NCI-H146 (cell line): ENCODE results near the gene LHPP.

Experiments used
- DNase-seq: peaks from one replicate; lab custom pipeline; 2025; lab: John Stamatoyannopoulos, UW

LHPP gene

GRCh38 chr10:124625831-124626238, 164.2 kb downstream of the LHPP start:
- DNase-seq: no peak

GRCh38 chr10:124626759-124627380, 165.2 kb downstream of the LHPP start:
- DNase-seq: peak; percentile 88

GRCh38 chr10:124627866-124628675, 166.4 kb downstream of the LHPP start:
- DNase-seq: no peak

- DNase-seq: no peak
Measured at GRCh38 chr10:124628676-124629021, 167.0 kb downstream of the LHPP start.

- DNase-seq: no peak
Measured at GRCh38 chr10:124629415-124629814, 167.8 kb downstream of the LHPP start.

GRCh38 chr10:124629842-124630241, 168.2 kb downstream of the LHPP start:
- DNase-seq: no peak

- no peak for DNase-seq
Measured at GRCh38 chr10:124630551-124630950, 168.9 kb downstream of the LHPP start.

GRCh38 chr10:124632064-124632531, 170.5 kb downstream of the LHPP start:
- peak; percentile 74 for DNase-seq

- DNase-seq: no peak
Measured at GRCh38 chr10:124632566-124632965, 170.9 kb downstream of the LHPP start.

GRCh38 chr10:124636271-124636995, 174.8 kb downstream of the LHPP start:
- peak; percentile 27 for DNase-seq

- DNase-seq: no peak
Measured at GRCh38 chr10:124637091-124637700, 175.6 kb downstream of the LHPP start.

GRCh38 chr10:124637746-124638145, 176.1 kb downstream of the LHPP start:
- no peak for DNase-seq

- DNase-seq: no peak
Measured at GRCh38 chr10:124639206-124639605, 177.6 kb downstream of the LHPP start.

- no peak for DNase-seq
Measured at GRCh38 chr10:124639646-124640045, 178.0 kb downstream of the LHPP start.

GRCh38 chr10:124640056-124640455, 178.4 kb downstream of the LHPP start:
- DNase-seq: no peak

- DNase-seq: no peak
Measured at GRCh38 chr10:124640538-124641231, 179.1 kb downstream of the LHPP start.

GRCh38 chr10:124641282-124642087, 179.9 kb downstream of the LHPP start:
- no peak for DNase-seq

GRCh38 chr10:124642088-124642710, 180.6 kb downstream of the LHPP start:
- DNase-seq: no peak

GRCh38 chr10:124643330-124644009, 181.8 kb downstream of the LHPP start:
- DNase-seq: peak; percentile 26

- no peak for DNase-seq
Measured at GRCh38 chr10:124644236-124644635, 182.6 kb downstream of the LHPP start.
